ENCODE data around the gene CHCT1. TPM values are rescaled to one million over a fixed set of nuclear protein-coding genes. Genes with fewer than 3 reads are reported as not detected.
"Not testable (repeated sequence)": the region's sequence is repeated elsewhere in the genome, so short reads cannot be mapped to it uniquely, and the experiment has no call there.

CHCT1 gene
- total RNA-seq, 1 donor from 2014 or later, result not detected

DNA sequence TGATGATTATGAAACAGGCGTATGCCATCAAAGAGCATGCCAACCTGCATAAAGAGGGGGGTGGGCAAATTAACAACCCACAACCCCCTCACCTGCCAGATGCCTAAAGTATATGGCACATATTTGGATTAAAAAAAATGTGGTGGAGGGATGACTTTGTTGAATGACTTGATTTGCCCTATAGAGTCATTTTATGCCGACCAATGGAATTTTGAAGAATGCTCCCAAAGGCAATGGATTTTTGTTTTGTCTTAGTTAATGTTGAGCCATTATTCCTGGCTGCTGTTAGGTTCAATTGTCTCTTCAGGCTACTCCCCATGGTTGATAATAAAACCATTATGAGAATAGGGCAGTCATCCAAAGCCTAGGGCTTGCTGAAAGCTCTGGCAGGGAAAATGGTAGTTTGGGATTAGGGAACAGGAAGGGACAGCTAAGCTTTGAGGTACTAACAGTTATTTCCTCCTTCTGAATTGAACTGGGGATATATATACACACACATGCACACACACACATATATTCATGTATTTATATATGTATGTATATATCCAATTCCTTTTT lies 5.8 kb upstream of the CHCT1 start:
- Mint-ChIP-seq H3K4me3 (ENCODE audit: unreplicated experiment) (no peak overlapping the region), H3K27me3 (ENCODE audit: unreplicated experiment) (peaks cover 5% of the 10 kb centered on the region), H3K4me1 (ENCODE audit: low read depth, unreplicated experiment) (no peaks in the 10 kb centered on the region), H3K27ac (ENCODE audit: unreplicated experiment) (no peak overlapping the region), H3K36me3 (ENCODE audit: unreplicated experiment) (no peaks in the 10 kb centered on the region), H3K9me3 (ENCODE audit: unreplicated experiment) (no peaks in the 10 kb centered on the region)
- TF ChIP-seq, protein P1, sequence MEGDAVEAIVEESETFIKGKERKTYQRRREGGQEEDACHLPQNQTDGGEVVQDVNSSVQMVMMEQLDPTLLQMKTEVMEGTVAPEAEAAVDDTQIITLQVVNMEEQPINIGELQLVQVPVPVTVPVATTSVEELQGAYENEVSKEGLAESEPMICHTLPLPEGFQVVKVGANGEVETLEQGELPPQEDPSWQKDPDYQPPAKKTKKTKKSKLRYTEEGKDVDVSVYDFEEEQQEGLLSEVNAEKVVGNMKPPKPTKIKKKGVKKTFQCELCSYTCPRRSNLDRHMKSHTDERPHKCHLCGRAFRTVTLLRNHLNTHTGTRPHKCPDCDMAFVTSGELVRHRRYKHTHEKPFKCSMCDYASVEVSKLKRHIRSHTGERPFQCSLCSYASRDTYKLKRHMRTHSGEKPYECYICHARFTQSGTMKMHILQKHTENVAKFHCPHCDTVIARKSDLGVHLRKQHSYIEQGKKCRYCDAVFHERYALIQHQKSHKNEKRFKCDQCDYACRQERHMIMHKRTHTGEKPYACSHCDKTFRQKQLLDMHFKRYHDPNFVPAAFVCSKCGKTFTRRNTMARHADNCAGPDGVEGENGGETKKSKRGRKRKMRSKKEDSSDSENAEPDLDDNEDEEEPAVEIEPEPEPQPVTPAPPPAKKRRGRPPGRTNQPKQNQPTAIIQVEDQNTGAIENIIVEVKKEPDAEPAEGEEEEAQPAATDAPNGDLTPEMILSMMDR (IDR thresholded peaks at IDR 0.05; ENCODE audit: partially characterized antibody, unreplicated experiment), result no peak
- DNase-seq, result no peak

DNA sequence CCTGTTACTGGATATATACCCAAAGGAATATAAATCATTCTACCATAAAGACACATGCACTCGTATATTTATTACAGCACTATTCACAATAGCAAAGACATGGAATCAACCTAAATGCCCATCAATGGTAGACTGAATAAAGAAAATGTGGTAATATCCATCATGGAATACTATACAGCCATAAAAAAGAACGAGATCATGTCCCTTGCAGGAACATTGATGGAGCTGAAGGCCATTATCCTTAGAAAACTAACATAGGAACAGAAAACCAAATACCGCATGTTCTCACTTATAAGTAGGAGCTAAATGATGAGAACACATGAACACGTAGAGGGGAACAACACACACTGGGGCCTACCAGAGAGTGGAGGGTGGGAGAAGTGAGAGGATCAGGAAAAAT lies 3.3 kb upstream of the CHCT1 start:
- not testable (repeated sequence) for DNase-seq; H3K4me3 Mint-ChIP-seq (ENCODE audit: unreplicated experiment); H3K4me1 Mint-ChIP-seq (ENCODE audit: low read depth, unreplicated experiment); H3K27me3 Mint-ChIP-seq (ENCODE audit: unreplicated experiment); H3K36me3 Mint-ChIP-seq (ENCODE audit: unreplicated experiment); H3K9me3 Mint-ChIP-seq (ENCODE audit: unreplicated experiment); H3K27ac Mint-ChIP-seq (ENCODE audit: unreplicated experiment)

DNA sequence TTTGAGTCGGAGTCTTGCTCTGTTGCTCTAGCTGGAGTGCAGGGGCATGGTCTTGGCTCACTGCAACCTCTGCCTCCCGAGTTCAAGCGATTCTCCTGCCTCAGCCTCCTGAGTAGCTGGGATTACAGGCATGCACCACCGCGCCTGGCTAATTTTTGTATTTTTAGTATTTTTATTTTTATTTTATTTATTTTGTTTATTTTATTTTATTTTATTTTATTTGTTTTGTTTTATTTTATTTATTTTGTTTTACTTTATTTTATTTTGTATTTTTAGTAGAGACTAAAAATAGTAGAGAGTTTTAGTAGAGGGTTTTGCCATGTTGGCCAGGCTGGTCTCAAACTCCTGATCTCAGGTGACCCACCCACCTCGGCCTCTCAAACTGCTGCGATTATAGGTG lies 2.4 kb upstream of the CHCT1 start:
- not testable (repeated sequence) for H3K27ac Mint-ChIP-seq (ENCODE audit: unreplicated experiment); H3K36me3 Mint-ChIP-seq (ENCODE audit: unreplicated experiment); H3K4me3 Mint-ChIP-seq (ENCODE audit: unreplicated experiment); H3K9me3 Mint-ChIP-seq (ENCODE audit: unreplicated experiment); H3K27me3 Mint-ChIP-seq (ENCODE audit: unreplicated experiment); H3K4me1 Mint-ChIP-seq (ENCODE audit: low read depth, unreplicated experiment); DNase-seq

DNA sequence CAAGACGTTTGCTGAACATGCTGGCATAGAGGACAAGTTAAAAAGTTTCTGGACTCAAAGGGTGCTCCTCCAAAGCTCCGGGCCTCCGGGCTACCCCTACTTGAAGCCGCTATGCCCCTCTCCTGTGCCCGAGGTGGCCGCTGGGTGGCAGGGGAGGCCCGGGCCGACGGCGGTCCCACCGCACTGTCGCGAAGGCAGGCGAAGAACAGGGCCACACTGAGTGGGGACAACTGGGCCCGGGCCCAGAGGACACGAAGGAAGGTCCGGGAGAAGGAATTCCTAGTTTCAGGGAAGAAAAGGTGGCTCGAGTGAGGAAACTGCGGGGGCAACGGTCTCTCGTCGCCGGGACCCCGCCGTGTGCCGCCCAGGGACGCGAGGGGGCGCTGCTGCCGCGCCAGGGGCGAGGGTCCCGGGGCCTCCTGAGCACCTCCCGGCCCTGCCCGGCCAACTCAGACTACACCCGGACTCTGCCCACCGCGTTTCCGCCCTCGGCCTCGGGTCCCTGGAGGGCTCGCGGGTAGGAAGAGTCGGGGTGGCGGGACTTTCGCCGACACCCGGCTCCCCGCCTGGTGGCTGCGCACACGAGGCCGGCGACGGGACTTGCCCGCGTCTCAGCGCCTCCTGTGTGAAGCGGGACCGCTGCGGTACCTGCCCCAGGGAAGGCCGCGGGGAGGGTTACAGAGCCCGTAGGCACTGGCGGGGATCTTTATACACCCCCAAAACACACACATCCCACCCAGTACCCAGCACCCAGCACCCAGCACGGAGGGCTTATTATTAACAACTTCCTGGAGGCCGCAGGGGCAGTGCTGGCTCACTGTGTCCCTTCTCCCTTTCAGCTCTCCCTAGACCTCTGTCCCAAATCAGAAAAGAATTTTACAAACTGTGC lies 772 bp upstream of the CHCT1 start:
- DNase-seq, result peak; percentile 83
- Mint-ChIP-seq H3K36me3 (ENCODE audit: unreplicated experiment) (peaks cover 4% of the 10 kb centered on the region), H3K9me3 (ENCODE audit: unreplicated experiment) (peaks cover 1% of the 10 kb centered on the region), H3K27ac (ENCODE audit: unreplicated experiment) (no peak overlapping the region), H3K4me3 (ENCODE audit: unreplicated experiment) (peak overlapping the region; percentile 84), H3K27me3 (ENCODE audit: unreplicated experiment) (peaks cover 7% of the 10 kb centered on the region), H3K4me1 (ENCODE audit: low read depth, unreplicated experiment) (no peaks in the 10 kb centered on the region)
- TF ChIP-seq, protein P1 (IDR thresholded peaks at IDR 0.05; ENCODE audit: partially characterized antibody, unreplicated experiment), result peak; percentile 97

DNA sequence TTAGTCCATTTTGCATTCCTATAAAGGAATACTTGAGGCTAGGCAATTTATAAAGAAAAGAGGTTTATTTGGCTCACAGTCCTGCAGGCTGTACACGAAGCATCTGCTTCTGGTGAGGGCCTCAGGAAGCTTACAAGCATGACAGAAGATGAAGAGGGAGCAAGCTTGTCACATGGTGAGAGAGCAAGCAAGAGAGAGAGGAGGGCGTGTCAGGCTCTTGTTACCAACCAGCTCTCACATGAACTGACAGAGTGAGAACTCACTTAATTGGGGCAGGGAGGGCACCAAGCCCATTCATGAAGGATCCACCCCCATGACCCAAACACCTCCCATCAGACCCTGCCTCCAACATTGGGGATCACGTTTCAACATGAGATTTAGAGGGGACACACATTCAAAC lies 1.6 kb downstream of the CHCT1 start:
- H3K9me3 Mint-ChIP-seq (ENCODE audit: unreplicated experiment), result peaks cover 1% of the 10 kb centered on the region
- no peak overlapping the region for H3K27ac Mint-ChIP-seq (ENCODE audit: unreplicated experiment)
- TF ChIP-seq, protein P1 (IDR thresholded peaks at IDR 0.05; ENCODE audit: partially characterized antibody, unreplicated experiment), result no peak
- DNase-seq, result no peak
- no peaks in the 10 kb centered on the region for H3K4me1 Mint-ChIP-seq (ENCODE audit: low read depth, unreplicated experiment)
- H3K36me3 Mint-ChIP-seq (ENCODE audit: unreplicated experiment), result peaks cover 4% of the 10 kb centered on the region
- peaks cover 7% of the 10 kb centered on the region for H3K27me3 Mint-ChIP-seq (ENCODE audit: unreplicated experiment)
- no peak overlapping the region for H3K4me3 Mint-ChIP-seq (ENCODE audit: unreplicated experiment)

DNA sequence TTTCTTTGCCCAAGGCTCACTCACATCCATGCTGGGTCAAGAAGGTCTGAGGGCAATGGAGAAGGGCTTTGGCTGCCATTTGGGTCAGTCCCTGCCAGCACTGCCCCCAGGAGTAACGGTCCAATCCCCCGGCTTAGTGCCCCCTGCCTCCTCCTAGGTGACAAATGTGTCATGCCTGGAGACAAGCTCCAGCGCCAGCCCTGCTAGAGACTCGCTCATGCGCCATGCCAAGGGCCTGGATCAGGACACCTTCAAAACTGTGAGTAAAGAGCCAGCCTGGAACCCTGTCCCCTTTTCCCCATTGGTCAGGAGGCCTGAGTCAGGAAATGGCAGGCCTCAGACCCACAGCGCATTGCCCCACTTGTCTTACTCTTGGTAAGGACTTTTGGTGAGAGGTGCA lies 3.3 kb downstream of the CHCT1 start:
- Mint-ChIP-seq H3K27ac (ENCODE audit: unreplicated experiment) (no peak overlapping the region), H3K36me3 (ENCODE audit: unreplicated experiment) (peaks cover 4% of the 10 kb centered on the region), H3K4me3 (ENCODE audit: unreplicated experiment) (no peak overlapping the region), H3K4me1 (ENCODE audit: low read depth, unreplicated experiment) (no peaks in the 10 kb centered on the region), H3K9me3 (ENCODE audit: unreplicated experiment) (peaks cover 1% of the 10 kb centered on the region), H3K27me3 (ENCODE audit: unreplicated experiment) (peaks cover 4% of the 10 kb centered on the region)
- DNase-seq, result no peak
- TF ChIP-seq, protein P1 (IDR thresholded peaks at IDR 0.05; ENCODE audit: partially characterized antibody, unreplicated experiment), result no peak

Data from glutamatergic neuron (in vitro differentiated cells).